Measurements from ENCODE around the gene ABCB8. TPM values are rescaled to one million over a fixed set of nuclear protein-coding genes. Genes with fewer than 3 reads are reported as not detected.

The ABCB8 gene
- polyA plus RNA-seq (2012; ENCODE audit: insufficient read depth, insufficient read length), result 47.9 TPM

GRCh38 chr7:151028131-151028947, at the start of gene ABCB8:
ABCB8 (plus strand) TSS chr7:151028450; CDS start chr7:151028516, 66 bp downstream.
- H3K4me3 ChIP-seq (ENCODE audit: low read length), result peak within 1 kb of the TSS; percentile 82
- DNase-seq (ENCODE audit: low read depth, low spot score), result peak; percentile 98

DNA sequence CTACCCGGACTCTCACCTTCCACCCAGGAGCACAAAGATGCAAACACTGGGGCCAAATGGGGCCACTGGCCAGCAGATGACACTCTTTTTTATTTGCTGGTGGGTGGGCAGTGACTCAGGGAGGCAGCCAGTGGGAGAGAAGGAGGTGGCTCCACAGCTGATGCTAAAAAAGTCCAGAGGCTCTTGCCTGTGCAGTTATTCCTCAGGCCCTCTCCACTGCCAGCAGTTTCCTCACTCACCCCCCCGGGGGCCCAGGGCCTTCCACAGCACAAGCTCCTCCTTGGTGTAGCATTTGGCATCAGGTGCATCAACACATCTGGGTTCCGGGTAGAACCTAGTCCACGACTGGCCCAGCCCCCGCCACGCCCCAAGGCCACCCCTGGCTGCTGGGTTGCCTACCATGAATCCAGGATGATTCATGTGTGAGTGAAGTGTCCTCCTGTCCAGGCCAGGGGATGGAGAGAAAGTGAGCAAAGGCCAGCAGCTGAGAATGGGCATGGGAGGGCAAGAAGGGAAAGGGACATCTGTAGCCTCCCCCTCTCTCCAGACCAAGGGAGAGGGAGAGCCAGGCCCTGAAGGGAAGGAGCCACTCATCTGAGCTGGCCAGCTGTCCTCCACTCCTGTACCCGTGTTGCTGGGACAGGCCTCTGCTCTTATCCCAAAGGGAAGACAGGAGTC, 48.4 kb upstream of the ABCB8 start:
- no peak overlapping the region for H3K4me3 ChIP-seq (ENCODE audit: low read length)
- no peak for DNase-seq (ENCODE audit: low read depth, low spot score)

- no peak overlapping the region for H3K4me3 ChIP-seq (ENCODE audit: low read length)
- no peak for DNase-seq (ENCODE audit: low read depth, low spot score)
Observed at GRCh38 chr7:150980663-150981062, 47.6 kb upstream of the ABCB8 start.

- H3K4me3 ChIP-seq (ENCODE audit: low read length), result no peak overlapping the region
- no peak for DNase-seq (ENCODE audit: low read depth, low spot score)
Observed at GRCh38 chr7:150981644-150982043, 46.6 kb upstream of the ABCB8 start.

- no peak overlapping the region for H3K4me3 ChIP-seq (ENCODE audit: low read length)
- no peak for DNase-seq (ENCODE audit: low read depth, low spot score)
Observed at GRCh38 chr7:150982351-150982750, 45.9 kb upstream of the ABCB8 start.

DNA sequence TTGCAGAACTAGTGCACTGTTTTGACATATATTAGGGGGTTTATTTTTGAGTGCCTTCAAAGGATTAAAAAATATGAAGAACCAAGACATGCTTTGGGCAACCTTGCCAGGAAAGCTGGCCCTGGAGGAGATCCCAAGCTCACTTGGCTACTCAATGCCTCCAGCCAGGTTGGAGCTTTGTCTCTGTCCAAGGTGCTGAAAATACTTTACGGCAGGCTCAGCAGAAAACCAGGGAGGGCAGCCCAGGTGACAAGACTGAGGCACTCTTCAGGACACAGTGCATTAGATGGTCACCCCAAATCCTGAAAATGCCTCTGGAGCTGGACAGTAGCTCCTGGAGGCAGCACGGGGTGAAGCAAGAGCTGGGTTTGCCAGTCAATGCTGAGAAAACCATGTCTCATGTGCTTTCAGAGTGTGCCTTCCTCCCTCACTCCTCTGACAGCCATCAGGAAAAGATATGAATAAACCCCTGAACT, 44.3 kb upstream of the ABCB8 start:
- no peak overlapping the region for H3K4me3 ChIP-seq (ENCODE audit: low read length)
- DNase-seq (ENCODE audit: low read depth, low spot score), result no peak

- DNase-seq (ENCODE audit: low read depth, low spot score), result no peak
- H3K4me3 ChIP-seq (ENCODE audit: low read length), result no peak overlapping the region
Observed at GRCh38 chr7:150986099-150986512, 42.1 kb upstream of the ABCB8 start.

DNA sequence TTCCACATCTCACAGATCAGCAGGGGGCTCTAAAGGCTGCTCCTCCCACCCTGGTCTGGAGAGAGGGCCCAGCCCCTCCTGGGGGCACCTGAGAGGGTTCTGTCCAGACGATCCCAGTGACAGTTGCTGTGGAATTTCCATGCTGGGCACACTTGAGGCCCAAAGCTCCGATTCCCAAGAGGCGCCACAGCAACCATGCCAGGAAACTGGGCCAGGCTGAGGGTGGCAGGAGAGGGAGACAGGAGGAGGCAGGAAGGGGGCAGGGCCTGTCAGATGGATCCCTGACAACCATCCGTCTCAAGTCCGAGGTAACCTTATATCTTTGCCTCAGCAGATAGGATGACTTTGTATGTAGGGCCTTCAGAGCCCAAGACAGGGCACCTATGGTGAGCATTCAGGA, 41.7 kb upstream of the ABCB8 start:
- H3K4me3 ChIP-seq (ENCODE audit: low read length), result no peak overlapping the region
- no peak for DNase-seq (ENCODE audit: low read depth, low spot score)

DNA sequence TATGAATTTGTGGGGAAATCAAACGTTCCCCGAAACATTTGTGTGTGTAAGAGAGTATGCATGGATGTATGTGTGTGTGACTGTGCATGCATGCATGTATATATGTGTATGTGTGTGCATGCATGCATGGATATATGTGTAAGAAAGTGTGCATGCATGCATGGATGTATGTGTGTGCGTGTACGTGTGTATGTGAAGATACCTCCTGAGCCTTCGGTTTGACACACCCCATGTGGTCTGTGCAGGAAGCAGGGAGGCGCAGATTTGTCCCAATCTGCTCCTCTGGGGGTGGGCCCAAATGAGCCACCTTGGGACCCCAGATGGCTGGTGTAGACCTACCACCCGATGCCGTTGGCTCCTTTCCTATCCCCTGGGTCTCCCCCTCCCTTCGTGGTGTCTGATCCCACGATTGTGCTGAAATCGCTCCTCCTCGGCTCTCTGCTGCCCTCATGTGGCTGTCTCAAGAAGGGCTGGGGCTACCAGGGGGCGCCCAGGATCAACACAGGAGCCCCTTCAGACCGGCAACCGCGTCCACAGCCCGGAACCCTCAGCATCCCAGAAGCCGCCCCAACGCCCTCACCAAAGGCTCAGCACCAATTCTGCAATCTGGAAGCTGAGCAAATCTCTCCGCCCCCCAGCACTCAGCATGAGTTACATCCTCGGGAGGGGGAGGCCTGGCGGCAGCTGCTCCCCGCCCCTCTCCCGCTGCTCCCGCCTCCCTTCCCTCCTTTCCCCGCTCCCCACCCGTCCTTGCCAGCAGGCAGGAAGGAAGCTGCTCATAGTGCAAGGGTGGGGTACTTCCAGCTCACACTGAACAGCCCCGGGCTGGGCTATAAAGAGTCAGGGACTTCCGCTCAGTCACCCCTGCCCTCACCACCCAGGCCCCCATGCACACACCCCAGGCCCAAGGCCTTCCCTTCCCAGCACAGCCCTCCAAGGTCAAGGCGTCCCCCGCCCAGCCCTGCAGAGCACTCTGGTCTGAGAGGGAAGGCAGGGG, 39.7 kb upstream of the ABCB8 start:
- peak; percentile 58 for DNase-seq (ENCODE audit: low read depth, low spot score)
- H3K4me3 ChIP-seq (ENCODE audit: low read length), result peak overlapping the region; percentile 27

DNA sequence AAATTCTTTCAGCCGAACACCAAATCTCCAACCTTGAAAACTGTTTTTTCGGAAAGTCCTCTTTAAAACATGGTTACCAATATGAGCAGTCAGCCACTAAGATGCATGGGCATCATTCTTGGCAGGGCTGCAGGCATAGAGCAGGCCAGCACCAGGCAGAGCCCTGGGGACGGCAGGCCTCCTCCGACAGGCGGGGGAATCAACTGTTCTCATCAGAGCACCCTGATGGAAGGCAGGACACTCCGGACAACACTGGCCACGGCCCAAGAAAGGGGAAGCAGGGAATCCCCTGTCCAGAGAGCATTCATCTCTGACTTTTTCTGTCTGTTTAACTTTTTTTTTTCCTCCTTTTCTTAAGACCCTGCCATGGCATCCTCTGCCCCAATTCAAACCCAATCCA, 38.8 kb upstream of the ABCB8 start:
- H3K4me3 ChIP-seq (ENCODE audit: low read length), result no peak overlapping the region
- DNase-seq (ENCODE audit: low read depth, low spot score), result no peak

GRCh38 chr7:150990416-150991186, 37.6 kb upstream of the ABCB8 start, which contains the start of gene NOS3:
NOS3 (plus strand) TSS chr7:150991017; CDS start chr7:150993804, 2,787 bp downstream.
- no peak within 1 kb of the TSS for H3K4me3 ChIP-seq (ENCODE audit: low read length)
- no peak for DNase-seq (ENCODE audit: low read depth, low spot score)

- DNase-seq (ENCODE audit: low read depth, low spot score), result no peak
- no peak overlapping the region for H3K4me3 ChIP-seq (ENCODE audit: low read length)
Observed at GRCh38 chr7:150992051-150992640, 36.1 kb upstream of the ABCB8 start.

GRCh38 chr7:150992833-150993302, 35.4 kb upstream of the ABCB8 start:
- no peak overlapping the region for H3K4me3 ChIP-seq (ENCODE audit: low read length)
- DNase-seq (ENCODE audit: low read depth, low spot score), result no peak

DNA sequence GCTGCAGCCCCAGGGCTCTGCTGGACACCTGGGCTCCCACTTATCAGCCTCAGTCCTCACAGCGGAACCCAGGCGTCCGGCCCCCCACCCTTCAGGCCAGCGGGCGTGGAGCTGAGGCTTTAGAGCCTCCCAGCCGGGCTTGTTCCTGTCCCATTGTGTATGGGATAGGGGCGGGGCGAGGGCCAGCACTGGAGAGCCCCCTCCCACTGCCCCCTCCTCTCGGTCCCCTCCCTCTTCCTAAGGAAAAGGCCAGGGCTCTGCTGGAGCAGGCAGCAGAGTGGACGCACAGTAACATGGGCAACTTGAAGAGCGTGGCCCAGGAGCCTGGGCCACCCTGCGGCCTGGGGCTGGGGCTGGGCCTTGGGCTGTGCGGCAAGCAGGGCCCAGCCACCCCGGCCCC, 34.7 kb upstream of the ABCB8 start:
- DNase-seq (ENCODE audit: low read depth, low spot score), result no peak
- H3K4me3 ChIP-seq (ENCODE audit: low read length), result no peak overlapping the region

DNA sequence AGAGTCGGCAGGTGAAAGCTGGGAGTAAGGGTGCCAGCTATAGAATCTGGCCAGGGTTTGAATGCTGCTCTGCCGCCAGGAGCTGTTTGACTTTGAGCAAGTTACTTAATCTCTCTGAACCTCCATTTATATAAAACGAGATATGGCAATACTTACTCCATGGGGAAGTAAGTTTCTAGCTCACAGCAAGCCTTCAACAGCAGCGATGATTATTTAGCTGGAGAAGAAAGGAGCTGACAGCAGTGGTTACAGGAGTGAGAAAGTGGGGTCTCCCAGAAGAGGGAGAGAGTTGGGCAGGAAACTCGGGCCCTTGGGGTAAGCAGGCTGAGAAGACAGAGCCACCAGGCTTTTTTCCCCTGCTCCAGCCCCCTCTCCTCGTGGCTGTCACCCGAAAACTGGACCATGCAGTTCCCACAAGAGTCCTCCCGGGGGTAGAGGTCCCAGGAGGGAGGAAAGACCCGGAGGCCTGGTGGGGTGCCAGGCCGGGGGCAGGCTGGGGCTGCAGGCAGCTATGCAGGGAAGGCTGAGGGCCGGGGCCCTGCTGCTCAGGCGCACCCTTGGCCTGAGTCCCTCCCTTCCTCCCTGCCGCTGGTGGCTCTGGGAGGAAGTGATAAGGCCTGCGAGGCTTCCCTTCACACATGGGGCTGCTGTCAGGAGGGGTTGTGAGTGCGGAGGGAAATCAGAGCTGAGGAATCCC, 34.0 kb upstream of the ABCB8 start:
- peak; percentile 65 for DNase-seq (ENCODE audit: low read depth, low spot score)

DNA sequence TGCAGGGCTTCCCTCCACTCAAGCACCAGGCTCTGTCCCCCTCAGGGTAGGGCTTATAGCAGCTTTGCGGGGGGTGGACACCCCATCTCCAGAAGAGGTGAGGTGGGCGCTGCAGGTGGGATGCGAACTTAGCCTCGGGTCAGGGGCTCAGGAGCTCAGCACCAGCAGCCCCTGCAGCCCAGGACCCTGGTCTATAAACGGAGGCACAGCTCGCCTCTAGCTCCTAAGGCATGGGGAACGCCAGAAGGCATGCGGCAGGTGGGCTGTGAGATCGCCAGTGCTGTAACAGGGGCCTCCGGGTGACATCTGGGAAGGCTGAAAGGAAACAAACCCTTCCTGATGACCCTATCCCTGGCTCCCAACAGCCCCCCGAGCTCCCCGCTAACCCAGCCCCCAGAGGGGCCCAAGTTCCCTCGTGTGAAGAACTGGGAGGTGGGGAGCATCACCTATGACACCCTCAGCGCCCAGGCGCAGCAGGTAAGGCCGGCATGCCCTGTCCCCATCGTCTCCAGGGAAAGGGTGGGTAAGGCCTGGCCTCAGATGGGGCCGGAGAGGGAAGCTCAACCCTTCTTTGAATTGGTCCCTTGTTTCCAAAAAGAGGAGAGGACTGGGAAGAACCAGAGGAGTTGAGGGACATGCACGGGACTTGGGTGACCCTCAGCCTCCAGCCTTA, 33.3 kb upstream of the ABCB8 start:
- no peak for DNase-seq (ENCODE audit: low read depth, low spot score)
- H3K4me3 ChIP-seq (ENCODE audit: low read length), result peak overlapping the region; percentile 23

More for the DNA sequence above, 34.0 kb upstream of the ABCB8 start:
- peak overlapping the region; percentile 23 for H3K4me3 ChIP-seq (ENCODE audit: low read length)

All from Jurkat, Clone E6-1 (cell line).